Astrocyte (in vitro differentiated cells and primary cell): Measurements from ENCODE around the gene KRT17. TPM values are rescaled to one million over a fixed set of nuclear protein-coding genes. Genes with fewer than 3 reads are reported as not detected.
A peak's percentile ranks its signal among the peaks of the same experiment; 100 is the strongest.
"Not testable (repeated sequence)": the region's sequence is repeated elsewhere in the genome, so short reads cannot be mapped to it uniquely, and the experiment has no call there.

Source experiments
- DNase-seq: peaks from one replicate; pipeline ENCODE4 v3.0.0-alpha.2; 2010; ENCODE audit warnings: low read depth
- FAIRE-seq: peaks from 2 replicates; lab custom pipeline; 2011; peaks lifted over from hg19 to GRCh38; lab: Jason Lieb, UNC
- H2AFZ ChIP-seq: 2 replicates; pipeline ENCODE4 v1.6.0; 2012; ENCODE audit warnings: low read depth, low read length, inconsistent platforms
- H3K27ac ChIP-seq: 2 replicates; pipeline ENCODE4 v1.5.1; 2011; ENCODE audit warnings: low read depth, low read length, inconsistent platforms
- H3K27me3 ChIP-seq: 2 replicates; pipeline ENCODE4 v1.6.0; 2011; ENCODE audit warnings: low read length, inconsistent platforms; ENCODE audit not compliant: insufficient read depth
- H3K36me3 ChIP-seq: 2 replicates; pipeline ENCODE4 v1.5.1; 2011; ENCODE audit warnings: low read length, inconsistent platforms; ENCODE audit not compliant: insufficient read depth
- H3K4me1 ChIP-seq: 2 replicates; pipeline ENCODE4 v1.5.1; 2011; ENCODE audit warnings: low read length, inconsistent platforms; ENCODE audit not compliant: insufficient read depth
- H3K4me2 ChIP-seq: 2 replicates; pipeline ENCODE4 v1.6.0; 2012; ENCODE audit warnings: low read length, inconsistent platforms
- H3K4me3 ChIP-seq: 2 replicates; pipeline ENCODE4 v1.5.1; 2011; ENCODE audit warnings: low read depth, mild to moderate bottlenecking, low read length, inconsistent platforms; ENCODE audit not compliant: insufficient read depth
- H3K79me2 ChIP-seq: 2 replicates; pipeline ENCODE4 v1.6.0; 2012; ENCODE audit warnings: mild to moderate bottlenecking, low read length, inconsistent platforms; ENCODE audit not compliant: insufficient read depth
- H3K9ac ChIP-seq: 2 replicates; pipeline ENCODE4 v1.6.0; 2012; ENCODE audit warnings: mild to moderate bottlenecking, low read length, inconsistent platforms
- H3K9me3 ChIP-seq: 2 replicates; pipeline ENCODE4 v1.5.1; 2012; ENCODE audit warnings: low read depth, mild to moderate bottlenecking, low read length, inconsistent platforms; ENCODE audit not compliant: insufficient read depth
- H4K20me1 ChIP-seq: 2 replicates; pipeline ENCODE4 v1.6.0; 2012; ENCODE audit warnings: low read length, inconsistent platforms; ENCODE audit not compliant: insufficient read depth
- H3K27ac Mint-ChIP-seq: one replicate; pipeline ENCODE4 v1.8.0; 2021; ENCODE audit warnings: mild to moderate bottlenecking, mixed read lengths; ENCODE audit not compliant: unreplicated experiment
- H3K27me3 Mint-ChIP-seq: one replicate; pipeline ENCODE4 v1.8.0; 2021; ENCODE audit warnings: low read depth, mixed read lengths; ENCODE audit not compliant: unreplicated experiment
- H3K36me3 Mint-ChIP-seq: one replicate; pipeline ENCODE4 v1.8.0; 2021; ENCODE audit warnings: low read depth, mixed read lengths; ENCODE audit not compliant: unreplicated experiment
- H3K4me1 Mint-ChIP-seq: one replicate; pipeline ENCODE4 v1.8.0; 2021; ENCODE audit warnings: low read depth, mixed read lengths; ENCODE audit not compliant: unreplicated experiment
- H3K4me3 Mint-ChIP-seq: one replicate; pipeline ENCODE4 v1.8.0; 2021; ENCODE audit warnings: mild to moderate bottlenecking, moderate library complexity, mixed read lengths; ENCODE audit not compliant: unreplicated experiment
- H3K9me3 Mint-ChIP-seq: one replicate; pipeline ENCODE4 v1.8.0; 2021; ENCODE audit warnings: mild to moderate bottlenecking, mixed read lengths; ENCODE audit not compliant: unreplicated experiment
- CTCF ChIP-seq: IDR thresholded peaks from 2 replicates; pipeline ENCODE4 v1.5.1; 2011; ENCODE audit warnings: low read depth, mild to moderate bottlenecking, inconsistent platforms, low read length, moderate library complexity; ENCODE audit not compliant: insufficient read depth
- EZH2 ChIP-seq: IDR thresholded peaks from 2 replicates; pipeline ENCODE4 v1.6.1; 2012; ENCODE audit warnings: mild to moderate bottlenecking, low read length, inconsistent platforms; ENCODE audit not compliant: insufficient read depth
- total RNA-seq: library from RNA; stranded (reverse); gene quantifications from 2 replicates; pipeline ENCODE4 v1.2.1, GENCODE V29; 2021

Gene KRT17
- total RNA-seq, 1 donor from 2014 or later: 21.4 TPM

- no peaks in the 10 kb centered on the region for H3K4me1 Mint-ChIP-seq
- no peak for DNase-seq
- TF ChIP-seq CTCF: no peak
- no peak for TF ChIP-seq EZH2
- Histone ChIP-seq H3K4me3 (no peak overlapping the region), H3K9me3 (no peaks in the 10 kb centered on the region), H3K9ac (no peak overlapping the region), H3K27ac (no peak overlapping the region), H3K36me3 (no peaks in the 10 kb centered on the region), H3K4me2 (no peak overlapping the region), H3K4me1 (no peaks in the 10 kb centered on the region), H3K79me2 (no peaks in the 10 kb centered on the region), H4K20me1 (no peaks in the 10 kb centered on the region), H3K27me3 (peaks cover 2% of the 10 kb centered on the region), H2AFZ (no peak overlapping the region)
- peaks cover 40% of the 10 kb centered on the region for H3K27me3 Mint-ChIP-seq
- H3K4me3 Mint-ChIP-seq: no peak overlapping the region
- peaks cover 6% of the 10 kb centered on the region for H3K9me3 Mint-ChIP-seq
- no peaks in the 10 kb centered on the region for H3K36me3 Mint-ChIP-seq
- peak overlapping the region; percentile 80 for H3K27ac Mint-ChIP-seq
- no peak for FAIRE-seq
These were observed 40.9 kb downstream of the KRT17 start for GRCh38 chr17:41583137-41584127.

GRCh38 chr17:41582061-41582968, 42.1 kb downstream of the KRT17 start:
- not testable (repeated sequence) for H3K4me1 ChIP-seq, FAIRE-seq, H3K27ac ChIP-seq

GRCh38 chr17:41581366-41582060, 42.9 kb downstream of the KRT17 start:
- Mint-ChIP-seq H3K4me3 (no peak overlapping the region), H3K27me3 (peaks cover 46% of the 10 kb centered on the region), H3K9me3 (peaks cover 6% of the 10 kb centered on the region), H3K36me3 (no peaks in the 10 kb centered on the region), H3K27ac (no peak overlapping the region), H3K4me1 (no peaks in the 10 kb centered on the region)
- Histone ChIP-seq H3K4me2 (no peak overlapping the region), H4K20me1 (no peaks in the 10 kb centered on the region), H3K4me3 (no peak overlapping the region), H3K79me2 (no peaks in the 10 kb centered on the region), H3K4me1 (no peaks in the 10 kb centered on the region), H3K27me3 (peaks cover 2% of the 10 kb centered on the region), H3K9ac (no peak overlapping the region), H3K36me3 (no peaks in the 10 kb centered on the region), H3K9me3 (no peaks in the 10 kb centered on the region), H3K27ac (no peak overlapping the region), H2AFZ (no peak overlapping the region)
- DNase-seq: no peak
- FAIRE-seq: peak; percentile 5
- TF ChIP-seq CTCF: no peak
- TF ChIP-seq EZH2: no peak

More at GRCh38 chr17:41582061-41582968, 42.1 kb downstream of the KRT17 start:
- not testable (repeated sequence) for H3K4me2 ChIP-seq, H3K4me3 ChIP-seq, H3K9me3 Mint-ChIP-seq, H3K79me2 ChIP-seq, H3K9ac ChIP-seq, H3K36me3 ChIP-seq, H3K27ac Mint-ChIP-seq, H3K4me1 Mint-ChIP-seq, H3K27me3 ChIP-seq, H3K4me3 Mint-ChIP-seq, H3K9me3 ChIP-seq, H3K36me3 Mint-ChIP-seq, H2AFZ ChIP-seq, DNase-seq, H4K20me1 ChIP-seq
- peaks cover 44% of the 10 kb centered on the region for H3K27me3 Mint-ChIP-seq
